Endothelial cell of umbilical vein (primary cell): ENCODE results near the gene STAT5B. TPM values are rescaled to one million over a fixed set of nuclear protein-coding genes. Genes with fewer than 3 reads are reported as not detected.

ENCODE experiments used
- BruUV-seq: library from RNA; stranded (reverse); fragments of 400-500 nt; replicated peaks from 2 replicates; lab custom pipeline; 2021; lab: Mats Ljungman, UMichigan
- CTCF ChIA-PET: fragments of 300-600, 350-600 bp; sonication (Branson Sonifier 250); formaldehyde crosslinking; loops from one replicate; lab custom pipeline; 2021; ENCODE audit warnings: antibody characterized with exemption, inconsistent platforms; lab: Charles Lee
- POLR2A ChIA-PET: fragments of 300-600, 350-600 bp; sonication (Branson Sonifier 250); formaldehyde crosslinking; loops from one replicate; lab custom pipeline; 2021; ENCODE audit warnings: antibody characterized with exemption, inconsistent platforms; lab: Charles Lee
- DNase-seq: peaks from one replicate; pipeline ENCODE4 v3.0.0-alpha.2; 2011; ENCODE audit warnings: low read depth, low spot score
- FAIRE-seq: peaks from 2 replicates; lab custom pipeline; 2011; peaks lifted over from hg19 to GRCh38; lab: Jason Lieb, UNC
- H2AFZ ChIP-seq: 2 replicates; pipeline ENCODE4 v1.6.0; 2012; ENCODE audit warnings: low read depth, low read length, control low read depth, inconsistent platforms
- H3K27ac ChIP-seq: 2 replicates; pipeline ENCODE4 v1.5.1; 2011; ENCODE audit warnings: low read depth, mild to moderate bottlenecking, control low read depth, low read length, moderate library complexity; ENCODE audit not compliant: insufficient read depth
- H3K27me3 ChIP-seq, 2 experiments: 2 replicates each; pipeline versions ENCODE4 v1.6.0 to v1.6.1; 2011; ENCODE audit warnings: low read length in 2 of 2, mixed read lengths in 1 of 2; ENCODE audit not compliant: control insufficient read depth in 2 of 2, insufficient read depth in 2 of 2
- H3K36me3 ChIP-seq, 2 experiments: 2 replicates in 1 of 2; 3 replicates in 1 of 2; pipeline ENCODE4 v1.5.1; 2011; ENCODE audit warnings: low read length in 2 of 2, mild to moderate bottlenecking in 1 of 2, moderate library complexity in 1 of 2; ENCODE audit not compliant: control insufficient read depth in 2 of 2, insufficient read depth in 2 of 2; ENCODE audit errors: extremely low read depth in 1 of 2
- H3K4me1 ChIP-seq: 3 replicates; pipeline ENCODE4 v1.5.1; 2011; ENCODE audit warnings: mild to moderate bottlenecking, low read length; ENCODE audit not compliant: control insufficient read depth, insufficient read depth; ENCODE audit errors: extremely low read depth
- H3K4me2 ChIP-seq: 2 replicates; pipeline ENCODE4 v1.6.1; 2011; ENCODE audit warnings: low read length, control low read depth, mixed read lengths; ENCODE audit not compliant: insufficient read depth
- H3K4me3 ChIP-seq, 3 experiments: fragments of 200-600 bp in 1 of 3; sonication (generic), shearing (Covaris generic) in 1 of 3; replicated peaks in 1 of 3; 2 replicates each; pipeline ENCODE4 v1.5.1; 2011 to 2016; ENCODE audit warnings: control low read depth in 3 of 3, low read length in 3 of 3, mild to moderate bottlenecking in 2 of 3, inconsistent platforms in 1 of 3, low read depth in 1 of 3, moderate library complexity in 1 of 3; ENCODE audit not compliant: insufficient read depth in 1 of 3
- H3K79me2 ChIP-seq: 2 replicates; pipeline ENCODE4 v1.6.0; 2012; ENCODE audit warnings: low read length, inconsistent platforms; ENCODE audit not compliant: control insufficient read depth, insufficient read depth
- H3K9ac ChIP-seq: replicated peaks from 2 replicates; pipeline ENCODE3; 2011; ENCODE audit warnings: low read length, control low read depth; ENCODE audit not compliant: insufficient read depth; ENCODE audit errors: extremely low read depth
- H3K9me1 ChIP-seq: replicated peaks from 3 replicates; pipeline ENCODE4 v1.6.0; 2011; ENCODE audit warnings: mild to moderate bottlenecking, low read length; ENCODE audit not compliant: control insufficient read depth, insufficient read depth; ENCODE audit errors: extremely low read depth
- H3K9me3 ChIP-seq: replicated peaks from 2 replicates; pipeline ENCODE4 v1.5.1; 2012; ENCODE audit warnings: low read length, inconsistent platforms; ENCODE audit not compliant: control insufficient read depth, insufficient read depth
- H4K20me1 ChIP-seq: replicated peaks from 2 replicates; pipeline ENCODE3; 2011; ENCODE audit warnings: mild to moderate bottlenecking, low read length; ENCODE audit not compliant: control insufficient read depth, insufficient read depth; ENCODE audit errors: extremely low read depth
- EZH2 ChIP-seq: IDR thresholded peaks from 2 replicates; pipeline ENCODE4 v1.6.1; 2012; ENCODE audit warnings: borderline replicate concordance, low read depth, mild to moderate bottlenecking, moderate library complexity, low read length, inconsistent platforms; ENCODE audit not compliant: severe bottlenecking
- FOS ChIP-seq: IDR thresholded peaks from 2 replicates; pipeline ENCODE4 v1.6.1; 2011; ENCODE audit warnings: mild to moderate bottlenecking, low read length, moderate library complexity, borderline replicate concordance; ENCODE audit not compliant: insufficient read depth
- JUN ChIP-seq: IDR thresholded peaks from 2 replicates; pipeline ENCODE4 v1.6.1; 2011; ENCODE audit warnings: borderline replicate concordance, low read depth; ENCODE audit not compliant: insufficient read length, insufficient read depth
- MYC ChIP-seq: IDR thresholded peaks from one replicate; pipeline ENCODE4 v1.6.1; 2011; ENCODE audit warnings: mild to moderate bottlenecking, low read depth, low read length
- dilution Hi-C: fragments of 300-500 bp; cut with MboI; formaldehyde crosslinking; loops from one replicate; pipeline ENCODE4 v1.15.0; 2019; ENCODE audit warnings: low sequenced_read_pairs; ENCODE audit not compliant: extremely low pct_ligation_motif_present
- intact Hi-C: fragments of 100-400 bp; cut with micrococcal nuclease; formaldehyde crosslinking; loops from one replicate; pipeline ENCODE4 v1.10.0; 2022
- polyA plus RNA-seq, 4 experiments: library from polyadenylated mRNA; depleted of rRNA in 3 of 4; stranded (reverse) in 3 of 4; unstranded in 1 of 4; fragments of >200 nt; gene quantifications; 2 replicates each; pipeline versions ENCODE4 v1.2.1 to v1.2.3, GENCODE V29; 2011 to 2012; ENCODE audit warnings: missing spikeins in 1 of 4
- total RNA-seq: library from RNA; stranded (reverse); gene quantifications from 2 replicates; pipeline ENCODE4 v1.2.3, GENCODE V29; 2021
- TF ChIP-seq, protein P1 (sequence below): IDR thresholded peaks from 2 replicates; pipeline ENCODE4 v1.6.1; 2011; ENCODE audit not compliant: insufficient read depth, insufficient read length
- TF ChIP-seq, protein P2 (sequence below), 2 donors: IDR thresholded peaks; 1 replicate in 1 of 2; 2 replicates in 1 of 2; pipeline ENCODE4 v1.5.1; 2011; ENCODE audit warnings: low read length in 2 of 2, mild to moderate bottlenecking in 2 of 2, moderate library complexity in 2 of 2, control low read depth in 1 of 2, inconsistent platforms in 1 of 2, low read depth in 1 of 2; ENCODE audit not compliant: insufficient read depth in 1 of 2; ENCODE audit errors: extremely low read depth in 1 of 2

STAT5B gene
- total and polyA plus RNA-seq, 2 donors (not counting 3 experiments of a cell fraction or from before 2014, with no cell fraction given), result 43.3 to 53.7 TPM

DNA sequence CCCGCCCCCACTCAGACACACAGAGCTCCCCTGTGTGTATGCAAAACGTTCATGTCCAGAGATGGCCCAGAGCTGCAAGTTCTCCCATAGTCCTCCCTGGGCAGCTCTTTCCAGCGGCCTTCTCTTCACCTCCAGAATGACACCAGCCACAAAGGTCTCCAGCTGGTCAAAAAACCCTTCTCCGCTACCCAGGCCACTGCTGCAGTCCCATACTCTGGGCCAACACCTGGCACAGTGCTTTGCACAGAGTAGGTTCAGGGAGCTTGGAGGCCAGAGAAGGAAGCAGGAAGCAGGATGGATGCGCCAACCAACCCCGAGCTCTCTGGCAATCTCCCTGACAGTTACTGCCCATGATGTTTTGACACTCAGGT lies 1.1 kb upstream of the STAT5B start:
- Histone ChIP-seq H3K79me2 (peaks cover 35% of the 10 kb centered on the region), H3K9me1 (no peaks in the 10 kb centered on the region), H3K36me3 (no peaks in the 10 kb centered on the region), H3K4me3 (no peak overlapping the region), H2AFZ (no peak overlapping the region), H3K27me3 (no peaks in the 10 kb centered on the region), H4K20me1 (no peaks in the 10 kb centered on the region), H3K27ac (no peak overlapping the region), H3K9me3 (no peaks in the 10 kb centered on the region), H3K4me1 (peaks cover 16% of the 10 kb centered on the region), H3K4me2 (no peak overlapping the region), H3K9ac (no peak overlapping the region)
- DNase-seq (no peak), FAIRE-seq (no peak)
- BruUV-seq, result no TSS peak
- TF ChIP-seq, protein P1, sequence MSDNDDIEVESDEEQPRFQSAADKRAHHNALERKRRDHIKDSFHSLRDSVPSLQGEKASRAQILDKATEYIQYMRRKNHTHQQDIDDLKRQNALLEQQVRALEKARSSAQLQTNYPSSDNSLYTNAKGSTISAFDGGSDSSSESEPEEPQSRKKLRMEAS, result no peak
- TF ChIP-seq, protein P2, sequence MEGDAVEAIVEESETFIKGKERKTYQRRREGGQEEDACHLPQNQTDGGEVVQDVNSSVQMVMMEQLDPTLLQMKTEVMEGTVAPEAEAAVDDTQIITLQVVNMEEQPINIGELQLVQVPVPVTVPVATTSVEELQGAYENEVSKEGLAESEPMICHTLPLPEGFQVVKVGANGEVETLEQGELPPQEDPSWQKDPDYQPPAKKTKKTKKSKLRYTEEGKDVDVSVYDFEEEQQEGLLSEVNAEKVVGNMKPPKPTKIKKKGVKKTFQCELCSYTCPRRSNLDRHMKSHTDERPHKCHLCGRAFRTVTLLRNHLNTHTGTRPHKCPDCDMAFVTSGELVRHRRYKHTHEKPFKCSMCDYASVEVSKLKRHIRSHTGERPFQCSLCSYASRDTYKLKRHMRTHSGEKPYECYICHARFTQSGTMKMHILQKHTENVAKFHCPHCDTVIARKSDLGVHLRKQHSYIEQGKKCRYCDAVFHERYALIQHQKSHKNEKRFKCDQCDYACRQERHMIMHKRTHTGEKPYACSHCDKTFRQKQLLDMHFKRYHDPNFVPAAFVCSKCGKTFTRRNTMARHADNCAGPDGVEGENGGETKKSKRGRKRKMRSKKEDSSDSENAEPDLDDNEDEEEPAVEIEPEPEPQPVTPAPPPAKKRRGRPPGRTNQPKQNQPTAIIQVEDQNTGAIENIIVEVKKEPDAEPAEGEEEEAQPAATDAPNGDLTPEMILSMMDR (IDR thresholded peaks at IDR 0.05; ENCODE audit: extremely low read depth in 1 of 2, insufficient read depth in 1 of 2, low read depth in 1 of 2, low read length in 2 of 2), result no peak
- TF ChIP-seq EZH2 (no peak), JUN (no peak), MYC (no peak), FOS (no peak)
- intact Hi-C loops, result loop anchor here (2.0 to 10.0 kb wide), 2 partner anchors 43 to 143 kb away; no protein-coding TSS in a partner anchor
- ChIA-PET CTCF (interaction anchor here (0.6 to 1.4 kb wide), 6 partner anchors 9 to 141 kb away, joined by 3 to 18 read pairs (median 8); partner anchors contain the start of gene STAT5A), POLR2A (interaction anchor here (1.0 kb wide), 1 partner anchor 129 kb away, joined by 3 read pairs; no protein-coding TSS in a partner anchor)
- dilution Hi-C loops, result no loop called here
